NCI-H146 (cell line): ENCODE results near the gene THSD7B.
"Not testable (repeated sequence)": the region's sequence is repeated elsewhere in the genome, so short reads cannot be mapped to it uniquely, and the experiment has no call there.

Experiments used
- DNase-seq: peaks from one replicate; lab custom pipeline; 2025; lab: John Stamatoyannopoulos, UW

The THSD7B gene

GRCh38 chr2:136765256-136766072 is at the start of gene THSD7B:
THSD7B (plus strand) TSS chr2:136765545; CDS start chr2:136882179, 116,634 bp downstream.
- no peak for DNase-seq

- DNase-seq = no peak
Observed at GRCh38 chr2:136718273-136718672, 47.1 kb upstream of the THSD7B start.

- DNase-seq = no peak
Observed at GRCh38 chr2:136727973-136728699, 37.2 kb upstream of the THSD7B start.

- DNase-seq = no peak
Observed at GRCh38 chr2:136736236-136736635, 29.1 kb upstream of the THSD7B start.

GRCh38 chr2:136738044-136738443 is 27.3 kb upstream of the THSD7B start:
- no peak for DNase-seq

GRCh38 chr2:136741471-136741870 is 23.9 kb upstream of the THSD7B start:
- DNase-seq = no peak

GRCh38 chr2:136750065-136750464 is 15.3 kb upstream of the THSD7B start:
- DNase-seq = no peak

- no peak for DNase-seq
Observed at GRCh38 chr2:136751406-136751805, 13.9 kb upstream of the THSD7B start.

- DNase-seq = not testable (repeated sequence)
Observed at GRCh38 chr2:136758504-136758903, 6.8 kb upstream of the THSD7B start.

- DNase-seq = no peak
Observed at GRCh38 chr2:136764452-136765255, 691 bp upstream of the THSD7B start.

GRCh38 chr2:136766073-136766404 is 694 bp downstream of the THSD7B start:
- DNase-seq = no peak

- DNase-seq = no peak
Observed at GRCh38 chr2:136767030-136767429, 1.7 kb downstream of the THSD7B start.

- DNase-seq = no peak
Observed at GRCh38 chr2:136769871-136770270, 4.5 kb downstream of the THSD7B start.

GRCh38 chr2:136770384-136770783 is 5.0 kb downstream of the THSD7B start:
- no peak for DNase-seq

- no peak for DNase-seq
Observed at GRCh38 chr2:136777391-136777790, 12.0 kb downstream of the THSD7B start.

GRCh38 chr2:136783856-136784255 is 18.5 kb downstream of the THSD7B start:
- no peak for DNase-seq

GRCh38 chr2:136785215-136785614 is 19.9 kb downstream of the THSD7B start:
- DNase-seq = no peak

GRCh38 chr2:136787970-136788369 is 22.6 kb downstream of the THSD7B start:
- DNase-seq = no peak

- DNase-seq = no peak
Observed at GRCh38 chr2:136796339-136796738, 31.0 kb downstream of the THSD7B start.

GRCh38 chr2:136798766-136799165 is 33.4 kb downstream of the THSD7B start:
- DNase-seq = no peak

GRCh38 chr2:136801661-136802060 is 36.3 kb downstream of the THSD7B start:
- no peak for DNase-seq

- DNase-seq = no peak
Observed at GRCh38 chr2:136809998-136810397, 44.7 kb downstream of the THSD7B start.

- no peak for DNase-seq
Observed at GRCh38 chr2:136818839-136819238, 53.5 kb downstream of the THSD7B start.
